HG03060 (cell line): ENCODE data around the gene TMEM44.

Source experiments
- ATAC-seq: cut with Tn5 transposase; IDR thresholded peaks from one replicate; pipeline ENCODE4 v1.9.1; 2021; ENCODE audit warnings: low read depth, moderate number of reproducible peaks; ENCODE audit not compliant: unreplicated experiment

TMEM44 gene

GRCh38 chr3:194584320-194584776 is 48.9 kb downstream of the TMEM44 start:
- no peak for ATAC-seq

GRCh38 chr3:194582196-194582905 is 50.9 kb downstream of the TMEM44 start:
- no peak for ATAC-seq

- no peak for ATAC-seq
Observed at GRCh38 chr3:194579091-194579606, 54.1 kb downstream of the TMEM44 start.

GRCh38 chr3:194577986-194578905 is 55.0 kb downstream of the TMEM44 start:
- ATAC-seq: no peak

- no peak for ATAC-seq
Observed at GRCh38 chr3:194575484-194576210, 57.6 kb downstream of the TMEM44 start.

GRCh38 chr3:194574639-194575483 is 58.4 kb downstream of the TMEM44 start:
- no peak for ATAC-seq

GRCh38 chr3:194573680-194574437 is 59.4 kb downstream of the TMEM44 start:
- ATAC-seq: no peak

GRCh38 chr3:194572944-194573491 is 60.2 kb downstream of the TMEM44 start:
- no peak for ATAC-seq

- no peak for ATAC-seq
Observed at GRCh38 chr3:194572143-194572789, 61.0 kb downstream of the TMEM44 start.

GRCh38 chr3:194571491-194572142 is 61.6 kb downstream of the TMEM44 start:
- ATAC-seq: no peak

GRCh38 chr3:194570898-194571297 is 62.3 kb downstream of the TMEM44 start:
- no peak for ATAC-seq

- ATAC-seq: no peak
Observed at GRCh38 chr3:194570235-194570634, 63.0 kb downstream of the TMEM44 start.

GRCh38 chr3:194569252-194569651 is 64.0 kb downstream of the TMEM44 start:
- no peak for ATAC-seq

- ATAC-seq: no peak
Observed at GRCh38 chr3:194565597-194566190, 67.5 kb downstream of the TMEM44 start.

- ATAC-seq: no peak
Observed at GRCh38 chr3:194562986-194563385, 70.2 kb downstream of the TMEM44 start.

GRCh38 chr3:194561306-194561974 is 71.8 kb downstream of the TMEM44 start:
- no peak for ATAC-seq

GRCh38 chr3:194560047-194560446 is 73.2 kb downstream of the TMEM44 start:
- no peak for ATAC-seq
